ENCODE results near the gene BUD31.
"Not testable (repeated sequence)": the region's sequence is repeated elsewhere in the genome, so short reads cannot be mapped to it uniquely, and the experiment has no call there.

GRCh38 chr7:99431756-99432540, 23.2 kb downstream of the BUD31 start:
- TF ChIP-seq SIN3A (conservative IDR thresholded peaks at IDR 0.05 in 1 of 2, IDR thresholded peaks at IDR 0.05 in 1 of 2; ENCODE audit: low read depth in 1 of 2, low read length in 2 of 2); BRCA1 (IDR thresholded peaks at IDR 0.05; ENCODE audit: low read depth, low read length); EZH2 (IDR thresholded peaks at IDR 0.05; ENCODE audit: low read depth, low read length, severe bottlenecking); POLR2A (IDR thresholded peaks at IDR 0.05; ENCODE audit: control extremely low read depth in 1 of 2, low read depth in 2 of 2, low read length in 2 of 2); POLR2AphosphoS5 (IDR thresholded peaks at IDR 0.05; ENCODE audit: low read depth, low read length): not testable (repeated sequence)
